ENCODE results near the gene CRAMP1. TPM values are rescaled to one million over a fixed set of nuclear protein-coding genes. Genes with fewer than 3 reads are reported as not detected.

Gene CRAMP1
- total RNA-seq, 6 donors from 2014 or later: 16.3 to 57.6 (median 20.6) TPM

DNA sequence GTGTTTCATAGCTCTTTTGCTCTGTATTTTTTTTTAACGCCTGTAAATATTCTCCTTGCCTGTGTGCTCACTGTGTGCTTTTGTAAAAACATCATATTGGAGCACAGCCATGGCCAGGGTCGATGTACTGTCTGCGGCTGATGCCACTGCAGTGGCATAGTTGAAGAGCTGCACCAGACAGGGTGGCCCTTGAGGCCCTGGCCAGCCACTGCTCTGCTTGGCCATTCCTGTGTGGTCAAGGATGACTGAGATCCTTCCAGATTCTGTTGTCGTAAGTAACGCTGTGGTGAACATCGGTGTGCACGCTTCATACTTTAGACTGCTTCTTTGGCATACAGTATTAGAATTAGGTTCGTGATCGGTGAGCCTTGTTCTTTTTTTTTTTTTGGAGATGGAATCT, 14.6 kb downstream of the CRAMP1 start:
- Histone ChIP-seq H3K9me3 (no peaks in the 10 kb centered on the region), H3K27ac (no peak overlapping the region), H3K36me3 (peaks cover 6 to 67% (median 32%) of the 10 kb centered on the region in 4 donors), H3K27me3 (no peaks in the 10 kb centered on the region), H3K4me3 (no peak overlapping the region), H3K4me1 (peaks cover 0 to 6% (median 1%) of the 10 kb centered on the region in 4 donors)
- TF ChIP-seq POLR2AphosphoS5 (IDR thresholded peaks at IDR 0.05) (no peak), POLR2A (IDR thresholded peaks at IDR 0.05) (no peak), EP300 (IDR thresholded peaks at IDR 0.05) (no peak)
- TF ChIP-seq, protein P1, sequence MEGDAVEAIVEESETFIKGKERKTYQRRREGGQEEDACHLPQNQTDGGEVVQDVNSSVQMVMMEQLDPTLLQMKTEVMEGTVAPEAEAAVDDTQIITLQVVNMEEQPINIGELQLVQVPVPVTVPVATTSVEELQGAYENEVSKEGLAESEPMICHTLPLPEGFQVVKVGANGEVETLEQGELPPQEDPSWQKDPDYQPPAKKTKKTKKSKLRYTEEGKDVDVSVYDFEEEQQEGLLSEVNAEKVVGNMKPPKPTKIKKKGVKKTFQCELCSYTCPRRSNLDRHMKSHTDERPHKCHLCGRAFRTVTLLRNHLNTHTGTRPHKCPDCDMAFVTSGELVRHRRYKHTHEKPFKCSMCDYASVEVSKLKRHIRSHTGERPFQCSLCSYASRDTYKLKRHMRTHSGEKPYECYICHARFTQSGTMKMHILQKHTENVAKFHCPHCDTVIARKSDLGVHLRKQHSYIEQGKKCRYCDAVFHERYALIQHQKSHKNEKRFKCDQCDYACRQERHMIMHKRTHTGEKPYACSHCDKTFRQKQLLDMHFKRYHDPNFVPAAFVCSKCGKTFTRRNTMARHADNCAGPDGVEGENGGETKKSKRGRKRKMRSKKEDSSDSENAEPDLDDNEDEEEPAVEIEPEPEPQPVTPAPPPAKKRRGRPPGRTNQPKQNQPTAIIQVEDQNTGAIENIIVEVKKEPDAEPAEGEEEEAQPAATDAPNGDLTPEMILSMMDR (IDR thresholded peaks at IDR 0.05): no peak
- WGBS, 2 donors: 95 to 96% methylated on average over 9 of the region's 9 CpGs
- ATAC-seq (ENCODE audit: low FRiP score in 2 of 2): no peak
- DNase-seq: no peak

DNA sequence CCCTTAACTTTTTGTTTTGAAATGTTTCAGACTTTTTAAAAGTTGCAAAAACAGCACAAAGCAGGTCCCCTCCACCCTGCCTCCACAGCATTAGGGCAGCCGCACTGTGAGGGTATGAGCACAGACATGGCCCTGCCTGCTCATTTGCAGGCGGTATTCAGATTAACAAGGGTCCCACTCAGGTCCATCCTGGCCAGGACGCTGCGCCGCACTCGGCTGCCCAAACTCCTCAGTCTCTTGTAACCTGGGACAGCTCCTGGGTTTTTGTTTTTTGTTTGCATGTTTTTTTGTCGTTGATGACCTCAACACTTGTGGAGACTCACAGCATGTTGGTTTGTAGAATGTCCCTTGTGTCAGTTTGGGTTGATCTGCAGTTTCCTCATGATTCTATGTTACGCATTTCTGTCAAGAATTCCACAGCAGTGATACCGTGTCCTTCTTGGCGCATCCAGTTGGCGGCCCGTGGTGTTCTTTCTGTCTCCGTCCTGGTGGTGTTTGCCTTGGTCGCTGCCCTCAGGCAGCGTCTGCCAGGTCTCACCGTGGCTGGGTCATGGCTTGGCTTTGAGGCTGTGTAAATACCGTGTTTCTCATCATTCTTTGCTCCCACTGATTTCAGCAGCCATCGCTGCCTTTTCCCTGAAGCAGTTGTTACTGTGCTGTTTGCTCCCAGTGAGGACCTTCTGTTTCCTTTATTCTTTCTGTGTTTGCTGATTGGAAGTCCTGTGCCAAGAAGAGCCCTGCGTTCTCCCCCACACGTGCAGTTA, 18.5 kb downstream of the CRAMP1 start:
- Histone ChIP-seq H3K27me3 (no peaks in the 10 kb centered on the region), H3K4me1 (no peaks in the 10 kb centered on the region), H3K4me3 (no peak overlapping the region), H3K36me3 (peaks cover 24 to 96% (median 65%) of the 10 kb centered on the region in 4 donors), H3K27ac (no peak overlapping the region), H3K9me3 (no peaks in the 10 kb centered on the region)
- DNase-seq (peak in 1 of 2 donors; percentile 65), ATAC-seq (ENCODE audit: low FRiP score in 2 of 2) (no peak)
- TF ChIP-seq POLR2A (IDR thresholded peaks at IDR 0.05): no peak
- TF ChIP-seq EP300 (IDR thresholded peaks at IDR 0.05): no peak
- TF ChIP-seq POLR2AphosphoS5 (IDR thresholded peaks at IDR 0.05): no peak
- TF ChIP-seq, protein P1 (IDR thresholded peaks at IDR 0.05): no peak
- 92 to 93% methylated on average over 20 of the region's 20 CpGs for WGBS, 2 donors

DNA sequence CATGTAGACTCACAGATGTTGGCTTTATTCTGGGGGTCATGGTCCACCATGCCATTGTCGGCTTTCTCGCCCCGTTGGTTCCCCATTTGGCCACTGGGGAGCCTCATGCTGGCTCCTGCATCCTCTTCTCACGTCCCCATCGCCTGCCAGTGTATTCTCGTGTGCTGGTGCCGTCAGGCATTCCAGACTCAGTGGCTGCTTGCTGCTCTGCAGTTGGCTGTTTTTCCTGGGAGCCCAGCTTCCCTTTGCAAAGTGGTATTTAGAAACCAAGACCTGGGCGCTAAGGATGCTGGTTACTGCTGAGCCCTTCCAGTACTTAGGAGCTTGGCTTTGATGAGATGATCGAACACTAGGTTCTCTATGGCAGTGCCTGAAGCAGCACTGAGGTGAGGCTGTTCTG, 19.1 kb downstream of the CRAMP1 start:
- Histone ChIP-seq H3K27me3 (no peaks in the 10 kb centered on the region), H3K4me1 (no peaks in the 10 kb centered on the region), H3K9me3 (no peaks in the 10 kb centered on the region), H3K36me3 (peaks cover 24 to 93% (median 63%) of the 10 kb centered on the region in 4 donors), H3K27ac (no peak overlapping the region), H3K4me3 (no peak overlapping the region)
- no peak for TF ChIP-seq EP300 (IDR thresholded peaks at IDR 0.05)
- no peak for TF ChIP-seq POLR2A (IDR thresholded peaks at IDR 0.05)
- TF ChIP-seq, protein P1 (IDR thresholded peaks at IDR 0.05): no peak
- no peak for TF ChIP-seq POLR2AphosphoS5 (IDR thresholded peaks at IDR 0.05)
- DNase-seq: no peak
- ATAC-seq (ENCODE audit: low FRiP score in 2 of 2): no peak
- WGBS, 2 donors: 89 to 94% methylated on average over 9 of the region's 9 CpGs

DNA sequence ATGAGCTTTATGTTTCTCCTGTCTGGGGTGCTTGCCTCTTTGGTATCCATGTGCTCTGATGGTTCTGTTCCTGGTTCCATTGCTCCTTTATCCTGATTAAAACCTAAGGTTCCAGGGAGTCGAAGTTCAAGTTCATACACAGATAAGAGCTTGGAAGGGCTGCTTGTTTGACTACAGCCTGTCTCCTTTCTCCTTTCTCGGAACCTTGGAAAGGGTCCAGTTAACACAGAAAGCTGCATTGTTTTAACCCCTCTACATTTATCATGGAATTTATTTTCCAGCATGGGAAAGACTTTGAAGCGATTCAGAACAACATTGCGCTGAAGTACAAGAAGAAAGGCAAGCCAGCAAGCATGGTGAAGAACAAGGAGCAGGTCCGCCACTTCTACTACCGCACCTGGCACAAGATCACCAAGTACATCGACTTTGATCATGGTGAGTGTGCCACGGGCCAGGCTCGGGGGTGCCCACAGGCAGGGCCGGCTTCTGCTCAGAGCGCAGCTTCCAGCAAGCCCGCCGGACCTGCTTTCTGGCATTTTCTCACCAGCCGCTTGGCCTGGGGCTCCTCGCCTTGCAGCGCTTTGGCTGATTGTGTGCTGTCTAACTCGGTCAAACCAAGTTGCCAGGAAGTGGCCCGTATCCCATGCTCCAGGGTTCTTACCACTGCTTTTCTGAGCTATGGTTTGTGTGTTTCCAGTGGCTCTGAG, 19.9 kb downstream of the CRAMP1 start:
- Histone ChIP-seq H3K36me3 (peaks cover 18 to 93% (median 58%) of the 10 kb centered on the region in 4 donors), H3K27ac (no peak overlapping the region)

More for the DNA sequence above, 19.9 kb downstream of the CRAMP1 start:
- Histone ChIP-seq H3K4me3 (no peak overlapping the region), H3K4me1 (no peaks in the 10 kb centered on the region), H3K9me3 (no peaks in the 10 kb centered on the region), H3K27me3 (no peaks in the 10 kb centered on the region)
- TF ChIP-seq POLR2AphosphoS5 (IDR thresholded peaks at IDR 0.05): no peak
- TF ChIP-seq, protein P1 (IDR thresholded peaks at IDR 0.05): no peak
- TF ChIP-seq EP300 (IDR thresholded peaks at IDR 0.05): no peak
- no peak for TF ChIP-seq POLR2A (IDR thresholded peaks at IDR 0.05)
- DNase-seq: no peak
- ATAC-seq (ENCODE audit: low FRiP score in 2 of 2): no peak
- 86 to 88% methylated on average over 18 of the region's 18 CpGs for WGBS, 2 donors
